ENCODE measurements around the gene DDX43. TPM values are rescaled to one million over a fixed set of nuclear protein-coding genes. Genes with fewer than 3 reads are reported as not detected.

The DDX43 gene
- total and polyA plus RNA-seq, 2 donors (not counting 1 experiment from before 2014, with no cell fraction given): 1.5 to 2.0 TPM

- no peaks in the 10 kb centered on the region for H3K4me1 ChIP-seq (ENCODE audit: control insufficient read depth, extremely low read depth, insufficient read depth, low read length)
- no peak overlapping the region for H3K4me2 ChIP-seq (ENCODE audit: extremely low read depth, insufficient read depth, low read length)
- H2AFZ ChIP-seq (ENCODE audit: low read length): no peak overlapping the region
- H4K20me1 ChIP-seq (ENCODE audit: control insufficient read depth, extremely low read depth, insufficient read depth, low read length): no peaks in the 10 kb centered on the region
- DNase-seq (ENCODE audit: low read depth in 2 of 2): no peak
- TF ChIP-seq EZH2 (IDR thresholded peaks at IDR 0.05; ENCODE audit: low read length, missing control alignments) (no peak), CTCF (conservative IDR thresholded peaks at IDR 0.05 in 1 of 2, IDR thresholded peaks at IDR 0.05 in 1 of 2; ENCODE audit: low read depth in 1 of 2, low read length in 2 of 2) (no peak)
- no peaks in the 10 kb centered on the region for H3K36me3 ChIP-seq (ENCODE audit: control insufficient read depth, insufficient read depth, low read length)
- H3K4me3 ChIP-seq (replicated peaks in 1 of 4; ENCODE audit: control extremely low read depth in 1 of 4, insufficient read depth in 1 of 4, low read depth in 3 of 4, low read length in 4 of 4): no peak overlapping the region
- H3K9ac ChIP-seq (ENCODE audit: insufficient read depth, low read length): no peak overlapping the region
- H3K9me3 ChIP-seq (ENCODE audit: control insufficient read depth, insufficient read depth, low read depth, low read length): no peaks in the 10 kb centered on the region
- H3K27ac ChIP-seq (ENCODE audit: insufficient read depth, low read length): no peak overlapping the region
- H3K79me2 ChIP-seq (ENCODE audit: control insufficient read depth, insufficient read depth, low read length): no peaks in the 10 kb centered on the region
- no peaks in the 10 kb centered on the region for H3K27me3 ChIP-seq (ENCODE audit: control insufficient read depth, insufficient read depth, low read length)
These were observed 26.9 kb downstream of the DDX43 start for GRCh38 chr6:73421534-73421933.

- H3K4me2 ChIP-seq (ENCODE audit: extremely low read depth, insufficient read depth, low read length): no peak overlapping the region
- no peak for DNase-seq (ENCODE audit: low read depth in 2 of 2)
- TF ChIP-seq EZH2 (IDR thresholded peaks at IDR 0.05; ENCODE audit: low read length, missing control alignments): no peak
- TF ChIP-seq CTCF (conservative IDR thresholded peaks at IDR 0.05 in 1 of 2, IDR thresholded peaks at IDR 0.05 in 1 of 2; ENCODE audit: low read depth in 1 of 2, low read length in 2 of 2): no peak
- H3K4me1 ChIP-seq (ENCODE audit: control insufficient read depth, extremely low read depth, insufficient read depth, low read length): no peaks in the 10 kb centered on the region
- H3K36me3 ChIP-seq (ENCODE audit: control insufficient read depth, insufficient read depth, low read length): no peaks in the 10 kb centered on the region
- H3K9me3 ChIP-seq (ENCODE audit: control insufficient read depth, insufficient read depth, low read depth, low read length): no peaks in the 10 kb centered on the region
- H4K20me1 ChIP-seq (ENCODE audit: control insufficient read depth, extremely low read depth, insufficient read depth, low read length): no peaks in the 10 kb centered on the region
- H3K27ac ChIP-seq (ENCODE audit: insufficient read depth, low read length): no peak overlapping the region
- no peak overlapping the region for H3K4me3 ChIP-seq (replicated peaks in 1 of 4; ENCODE audit: control extremely low read depth in 1 of 4, insufficient read depth in 1 of 4, low read depth in 3 of 4, low read length in 4 of 4)
- no peak overlapping the region for H3K9ac ChIP-seq (ENCODE audit: insufficient read depth, low read length)
- no peak overlapping the region for H2AFZ ChIP-seq (ENCODE audit: low read length)
- H3K27me3 ChIP-seq (ENCODE audit: control insufficient read depth, insufficient read depth, low read length): no peaks in the 10 kb centered on the region
- H3K79me2 ChIP-seq (ENCODE audit: control insufficient read depth, insufficient read depth, low read length): no peaks in the 10 kb centered on the region
These were observed 40.6 kb downstream of the DDX43 start for GRCh38 chr6:73435236-73435635.

- no peak overlapping the region for H3K4me2 ChIP-seq (ENCODE audit: extremely low read depth, insufficient read depth, low read length)
- no peak overlapping the region for H3K9ac ChIP-seq (ENCODE audit: insufficient read depth, low read length)
- peaks cover 1% of the 10 kb centered on the region for H3K36me3 ChIP-seq (ENCODE audit: control insufficient read depth, insufficient read depth, low read length)
- no peak overlapping the region for H2AFZ ChIP-seq (ENCODE audit: low read length)
- TF ChIP-seq CTCF (conservative IDR thresholded peaks at IDR 0.05 in 1 of 2, IDR thresholded peaks at IDR 0.05 in 1 of 2; ENCODE audit: low read depth in 1 of 2, low read length in 2 of 2) (no peak), EZH2 (IDR thresholded peaks at IDR 0.05; ENCODE audit: low read length, missing control alignments) (no peak)
- H3K4me1 ChIP-seq (ENCODE audit: control insufficient read depth, extremely low read depth, insufficient read depth, low read length): no peaks in the 10 kb centered on the region
- H3K79me2 ChIP-seq (ENCODE audit: control insufficient read depth, insufficient read depth, low read length): peaks cover 3% of the 10 kb centered on the region
- DNase-seq (ENCODE audit: low read depth in 2 of 2): no peak
- no peak overlapping the region for H3K27ac ChIP-seq (ENCODE audit: insufficient read depth, low read length)
- H4K20me1 ChIP-seq (ENCODE audit: control insufficient read depth, extremely low read depth, insufficient read depth, low read length): no peaks in the 10 kb centered on the region
- no peaks in the 10 kb centered on the region for H3K9me3 ChIP-seq (ENCODE audit: control insufficient read depth, insufficient read depth, low read depth, low read length)
- H3K4me3 ChIP-seq (replicated peaks in 1 of 4; ENCODE audit: control extremely low read depth in 1 of 4, insufficient read depth in 1 of 4, low read depth in 3 of 4, low read length in 4 of 4): no peak overlapping the region
- H3K27me3 ChIP-seq (ENCODE audit: control insufficient read depth, insufficient read depth, low read length): no peaks in the 10 kb centered on the region
These were observed 48.9 kb downstream of the DDX43 start for GRCh38 chr6:73443555-73443954.

Data from fibroblast of lung (primary cell).